Midbrain (tissue), 1 donor: ENCODE results near the gene SLC7A5.
A peak's percentile ranks its signal among the peaks of the same experiment; 100 is the strongest.
"Not testable (repeated sequence)": the region's sequence is repeated elsewhere in the genome, so short reads cannot be mapped to it uniquely, and the experiment has no call there.

Experiments used
- DNase-seq: peaks from one replicate; lab custom pipeline; 2025; lab: John Stamatoyannopoulos, UW

Gene SLC7A5

DNA sequence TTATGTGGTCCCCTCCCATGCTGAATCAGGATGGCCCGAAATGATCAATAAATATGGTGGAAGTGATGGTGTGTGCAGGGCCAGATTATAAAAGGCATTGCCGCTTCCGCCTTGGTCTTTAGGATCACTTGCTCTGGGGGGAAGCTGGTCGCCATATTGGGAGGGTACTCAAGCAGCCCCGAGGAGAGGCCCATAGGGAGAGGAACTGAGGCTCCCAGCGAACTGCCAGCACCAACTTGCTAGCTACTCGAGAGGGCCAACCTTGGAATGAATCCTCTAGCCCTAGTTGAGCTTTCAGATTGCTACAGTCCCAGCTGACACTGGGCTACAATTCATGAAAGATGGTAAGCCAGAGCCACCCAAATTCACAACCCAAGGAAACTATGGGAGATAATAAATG, 19.0 kb upstream of the SLC7A5 start:
- not testable (repeated sequence) for DNase-seq

DNA sequence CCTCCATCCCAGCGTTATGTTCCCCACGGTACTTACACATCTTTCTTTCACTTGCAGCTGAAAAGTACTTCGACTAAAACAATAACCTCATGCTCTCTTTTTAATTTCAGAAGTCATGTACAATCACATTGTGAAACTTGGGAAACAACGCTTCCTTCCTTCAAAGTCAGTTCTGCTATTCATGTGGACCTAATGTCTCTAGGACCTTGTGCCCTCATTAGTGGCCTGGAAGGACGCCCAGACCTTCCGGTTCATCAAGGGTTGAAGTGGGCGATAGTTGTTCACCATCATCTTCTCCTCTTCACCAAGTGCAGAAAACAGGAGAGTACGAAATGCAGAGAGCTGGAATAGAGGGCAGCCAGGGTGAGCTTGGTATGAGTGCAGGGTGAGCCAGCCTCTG, 18.6 kb upstream of the SLC7A5 start:
- DNase-seq: not testable (repeated sequence)

GRCh38 chr16:87885371-87885967, 16.2 kb upstream of the SLC7A5 start:
- DNase-seq: not testable (repeated sequence)

- DNase-seq: no peak
These were observed 13.2 kb upstream of the SLC7A5 start for GRCh38 chr16:87882436-87883019.

DNA sequence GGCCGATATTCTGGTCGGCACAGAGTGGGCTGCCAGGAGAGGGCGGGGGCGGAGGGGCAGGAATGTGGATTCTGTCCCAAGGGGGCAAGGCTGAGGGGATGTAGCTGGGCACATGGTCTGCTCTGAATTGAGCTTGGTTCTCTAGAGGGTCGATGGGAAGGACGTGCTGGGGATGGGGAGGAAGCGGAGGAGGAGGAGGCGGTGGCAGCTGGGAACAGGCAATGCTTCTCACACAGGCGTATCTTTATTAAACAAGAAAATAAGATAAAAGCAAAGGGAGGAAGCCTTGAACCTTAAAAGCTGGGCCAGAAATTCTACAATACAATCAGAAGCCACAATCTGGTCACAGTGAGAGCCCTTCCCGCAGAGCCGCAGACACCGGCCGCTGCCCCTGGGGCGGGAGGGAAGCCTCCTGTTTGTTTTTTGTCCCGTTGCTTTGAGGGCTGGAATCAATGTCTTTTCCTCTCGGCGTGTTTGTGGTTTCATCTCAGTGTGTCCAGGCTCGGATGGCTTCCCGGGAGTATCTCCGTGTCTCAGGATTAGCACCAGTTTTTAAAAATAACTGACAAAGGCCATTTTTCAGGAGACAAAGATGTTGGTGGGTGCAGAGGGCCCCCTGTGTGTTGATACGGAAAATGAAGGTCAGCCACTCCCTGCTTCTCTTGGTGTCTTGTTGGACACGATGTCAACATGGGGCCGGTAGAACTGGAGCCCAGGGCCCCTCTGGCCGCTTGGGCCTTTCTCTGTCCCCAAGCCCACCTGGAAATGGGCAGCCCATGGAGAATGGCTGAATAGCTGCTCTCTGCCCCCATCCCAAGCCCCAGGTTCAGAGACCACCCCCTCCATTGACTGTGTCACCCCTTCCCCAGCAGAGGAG, 12.3 kb upstream of the SLC7A5 start:
- no peak for DNase-seq

GRCh38 chr16:87880117-87880696, 10.9 kb upstream of the SLC7A5 start:
- DNase-seq: no peak

GRCh38 chr16:87879411-87880013, 10.2 kb upstream of the SLC7A5 start:
- not testable (repeated sequence) for DNase-seq

DNA sequence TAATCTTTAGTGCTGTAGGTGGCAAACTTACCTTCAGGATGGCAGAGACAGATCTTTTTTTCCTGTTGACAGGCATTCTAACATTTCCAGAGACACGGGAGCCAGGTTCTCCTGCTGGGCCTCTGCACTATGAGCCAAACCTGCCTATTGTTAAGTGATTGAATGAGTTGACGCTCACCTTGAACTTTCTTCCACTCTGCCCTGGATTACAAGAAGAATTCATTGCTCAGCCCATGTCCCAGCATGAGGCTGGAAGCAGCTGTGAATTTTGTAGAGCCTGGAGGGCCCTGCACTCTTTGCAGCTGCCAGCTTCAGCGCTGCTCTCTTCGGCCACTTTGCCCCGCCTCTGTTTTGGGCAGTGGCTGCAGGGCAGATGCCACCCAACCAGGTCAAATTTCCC, 9.4 kb upstream of the SLC7A5 start:
- no peak for DNase-seq

GRCh38 chr16:87877942-87878507, 8.7 kb upstream of the SLC7A5 start:
- DNase-seq: no peak

GRCh38 chr16:87874639-87875427, 5.5 kb upstream of the SLC7A5 start:
- no peak for DNase-seq

- not testable (repeated sequence) for DNase-seq
These were observed 1.3 kb upstream of the SLC7A5 start for GRCh38 chr16:87870418-87871291.

DNA sequence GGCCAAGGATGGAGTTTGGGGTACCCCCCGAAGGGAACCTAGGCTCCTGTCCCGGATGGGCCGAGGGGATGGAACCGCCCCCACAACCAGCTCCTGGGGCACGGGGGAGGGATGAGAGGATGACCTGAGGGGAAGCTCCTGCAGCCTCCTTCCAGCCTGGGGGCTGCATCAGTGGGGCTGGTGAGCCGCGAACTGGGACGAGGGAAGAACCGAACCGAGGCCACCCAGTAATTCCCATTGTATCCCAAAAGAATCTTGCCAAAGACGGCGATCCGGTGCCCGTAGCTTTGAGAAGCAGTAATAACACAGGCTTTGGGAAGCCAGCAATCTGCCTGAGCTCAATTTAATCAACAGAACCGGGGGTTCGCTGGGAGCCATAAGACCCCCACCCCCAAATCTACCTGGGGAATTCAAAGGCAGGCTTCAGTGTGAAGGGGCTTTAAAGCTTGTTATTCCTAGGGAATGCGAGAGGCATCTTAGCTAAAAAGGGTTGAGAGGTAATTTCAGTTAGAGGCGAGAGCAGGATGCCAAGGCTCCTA, 641 bp upstream of the SLC7A5 start:
- not testable (repeated sequence) for DNase-seq

GRCh38 chr16:87868254-87869029, 865 bp downstream of the SLC7A5 start:
- DNase-seq: peak; percentile 29

DNA sequence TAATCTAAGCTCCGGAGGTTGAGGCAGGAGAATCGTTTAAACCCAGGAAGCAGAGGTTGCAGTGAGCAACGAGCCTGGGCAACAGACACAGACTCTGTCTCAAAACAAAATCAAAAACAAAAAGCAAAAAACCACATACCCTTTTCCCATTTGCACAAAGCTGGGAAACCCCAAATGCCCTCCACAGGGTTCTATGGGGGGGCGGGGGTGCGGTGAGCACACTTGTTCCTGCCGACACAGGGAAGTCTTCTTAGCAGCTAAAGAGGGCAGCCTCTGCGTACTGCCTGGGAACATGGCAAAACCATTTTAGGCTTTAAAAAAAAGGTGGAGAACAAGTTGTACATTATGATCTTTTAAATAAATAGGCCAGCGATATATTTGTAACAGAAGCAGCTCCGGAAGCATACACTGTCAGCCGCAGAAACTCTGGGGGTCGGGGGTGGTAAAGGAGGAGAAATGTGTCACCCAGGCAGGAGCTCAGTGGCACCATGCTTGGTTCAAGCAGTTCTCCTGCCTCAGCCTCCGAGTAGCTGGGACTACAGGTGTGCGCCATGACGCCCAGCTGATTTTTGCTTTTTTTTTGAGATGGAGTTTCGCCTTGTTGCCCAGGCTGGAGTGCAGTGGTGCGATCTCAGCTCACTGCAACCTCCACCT, 3.3 kb downstream of the SLC7A5 start:
- DNase-seq: not testable (repeated sequence)

GRCh38 chr16:87864331-87864989, 4.8 kb downstream of the SLC7A5 start:
- no peak for DNase-seq

DNA sequence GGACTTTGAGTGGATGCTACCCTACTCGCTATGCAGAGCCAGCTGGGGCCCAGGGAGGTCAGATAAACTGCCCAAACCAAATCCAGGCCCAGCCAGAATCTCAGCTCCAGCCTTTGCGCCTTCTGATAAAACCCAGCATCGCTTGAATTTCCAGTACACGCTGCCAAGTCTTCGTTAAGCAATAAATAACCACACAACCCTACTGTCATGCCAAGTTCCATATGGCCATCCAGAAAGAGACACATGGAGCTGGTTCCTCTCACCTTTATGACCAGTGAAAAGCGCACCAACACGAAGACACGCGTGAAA, 6.0 kb downstream of the SLC7A5 start:
- not testable (repeated sequence) for DNase-seq

- not testable (repeated sequence) for DNase-seq
These were observed 6.5 kb downstream of the SLC7A5 start for GRCh38 chr16:87862597-87863326.
